K562 (cell line): ENCODE data around the gene HKDC1. TPM values are rescaled to one million over a fixed set of nuclear protein-coding genes. Genes with fewer than 3 reads are reported as not detected.

Source experiments
- ATAC-seq: fragments of 200-7000 bp; cut with Tn5 transposase; 3 replicates; pipeline ENCODE4 v1.9.1; 2020; ENCODE audit warnings: moderate library complexity
- BruUV-seq: library from RNA; stranded (reverse); fragments of 400-500 nt; replicated peaks from 2 replicates; lab custom pipeline; 2021; lab: Mats Ljungman, UMichigan
- CTCF ChIA-PET: fragments of 300-600 bp; formaldehyde crosslinking; extraction: SDS; loops from one replicate; lab custom pipeline; 2021; ENCODE audit warnings: low intra/inter-chr PET ratio; lab: Yijun Ruan, JAX
- POLR2A ChIA-PET: fragments of 300-600, 350-650 bp; sonication (Branson Sonifier 250); formaldehyde crosslinking; extraction: SDS; loops from one replicate; lab custom pipeline; 2021; ENCODE audit warnings: antibody characterized with exemption, inconsistent platforms; lab: Yijun Ruan, JAX
- DNase-seq, 4 experiments: peaks; one replicate each; pipeline versions ENCODE4 v3.0.0 to v3.0.0-alpha.2; 2011 to 2018; ENCODE audit warnings: low spot score in 3 of 4, mixed read lengths in 3 of 4; ENCODE audit errors: extremely low read depth in 1 of 4
- FAIRE-seq: peaks from 2 replicates; lab custom pipeline; 2011; peaks lifted over from hg19 to GRCh38; lab: Jason Lieb, UNC
- H2AFZ ChIP-seq: 2 replicates; pipeline ENCODE4 v1.6.0; 2011; ENCODE audit warnings: low read depth, low read length, control low read depth, inconsistent platforms
- H3K27ac ChIP-seq: fragments of 200-600 bp; 3 replicates; pipeline ENCODE4 v1.8.0; 2011; ENCODE audit warnings: low read depth, mild to moderate bottlenecking, control low read depth, inconsistent platforms, low read length, moderate library complexity, mixed read lengths; ENCODE audit errors: extremely low read depth
- H3K27me3 ChIP-seq, 2 experiments: fragments of 300-600 bp in 1 of 2; 2 replicates in 1 of 2; 3 replicates in 1 of 2; pipeline versions ENCODE4 v1.6.0 to v1.8.0; 2011; ENCODE audit warnings: inconsistent platforms in 2 of 2, low read length in 2 of 2, mild to moderate bottlenecking in 1 of 2, mixed read lengths in 1 of 2, moderate library complexity in 1 of 2; ENCODE audit not compliant: control insufficient read depth in 2 of 2, insufficient read depth in 2 of 2
- H3K36me3 ChIP-seq: fragments of 300-600 bp; 3 replicates; pipeline ENCODE4 v1.8.0; 2011; ENCODE audit warnings: mild to moderate bottlenecking, low read length, inconsistent platforms; ENCODE audit not compliant: control insufficient read depth, insufficient read depth
- H3K4me1 ChIP-seq, 2 experiments: fragments of 200-600 bp in 1 of 2; replicated peaks in 1 of 2; 2 replicates in 1 of 2; 3 replicates in 1 of 2; pipeline versions ENCODE4 v1.5.1 to v1.8.0; 2011; ENCODE audit warnings: inconsistent platforms in 2 of 2, low read length in 2 of 2, mild to moderate bottlenecking in 1 of 2, mixed read lengths in 1 of 2, moderate library complexity in 1 of 2; ENCODE audit not compliant: control insufficient read depth in 2 of 2, insufficient read depth in 2 of 2
- H3K4me2 ChIP-seq: 2 replicates; pipeline ENCODE4 v1.6.1; 2011; ENCODE audit warnings: low read length, control low read depth, inconsistent platforms, mixed read lengths; ENCODE audit not compliant: insufficient read depth
- H3K4me3 ChIP-seq: fragments of 200-600 bp; sonication (generic), shearing (Covaris generic); 2 replicates; pipeline ENCODE4 v1.5.1; 2016; ENCODE audit warnings: control low read depth, inconsistent platforms
- H3K79me2 ChIP-seq: fragments of 200-600 bp; 3 replicates; pipeline ENCODE4 v1.8.0; 2011; ENCODE audit warnings: low read length, inconsistent platforms; ENCODE audit not compliant: control insufficient read depth, insufficient read depth
- H3K9ac ChIP-seq, 2 experiments: 2 replicates each; pipeline versions ENCODE4 v1.6.0 to v1.6.1; 2011; ENCODE audit warnings: low read depth in 2 of 2, low read length in 2 of 2, control low read depth in 1 of 2, inconsistent platforms in 1 of 2, mild to moderate bottlenecking in 1 of 2, mixed read lengths in 1 of 2; ENCODE audit not compliant: insufficient read depth in 1 of 2
- H3K9me1 ChIP-seq: one replicate; pipeline ENCODE4 v1.6.0; 2011; ENCODE audit warnings: inconsistent platforms, mild to moderate bottlenecking, low read length, moderate library complexity; ENCODE audit not compliant: control insufficient read depth, insufficient read depth
- H3K9me3 ChIP-seq: replicated peaks from 2 replicates; pipeline ENCODE4 v1.5.1; 2011; ENCODE audit warnings: low read depth, low read length, inconsistent platforms; ENCODE audit not compliant: control insufficient read depth, insufficient read depth
- H4K20me1 ChIP-seq: replicated peaks from 2 replicates; pipeline ENCODE4 v1.6.1; 2011; ENCODE audit warnings: low read length, inconsistent platforms, mixed read lengths; ENCODE audit not compliant: control insufficient read depth, insufficient read depth
- GTF2A2 ChIP-seq: IDR thresholded peaks from 2 replicates; pipeline ENCODE4 v1.6.1; 2016; ENCODE audit warnings: mild to moderate bottlenecking, missing genetic modification characterization, missing compliant biosample characterization
- MIER1 ChIP-seq: fragments of 450-650 bp; IDR thresholded peaks from 2 replicates; pipeline ENCODE4 v1.6.1; 2016; ENCODE audit warnings: antibody characterized with exemption, mild to moderate bottlenecking, low read depth
- NFE2 ChIP-seq: IDR thresholded peaks from 2 replicates; pipeline ENCODE4 v1.6.1; 2014; ENCODE audit warnings: antibody characterized with exemption, low read depth
- NFYB ChIP-seq: IDR thresholded peaks from 2 replicates; pipeline ENCODE4 v1.6.1; 2011; ENCODE audit warnings: mild to moderate bottlenecking, moderate library complexity; ENCODE audit not compliant: insufficient read length; ENCODE audit errors: extremely low read depth
- RBM25 ChIP-seq: fragments of 200-400 bp; formaldehyde crosslinking; IDR thresholded peaks from 2 replicates; pipeline ENCODE4 v1.6.1; 2018; ENCODE audit warnings: low read length, low read depth, moderate library complexity; ENCODE audit not compliant: severe bottlenecking
- SAFB2 ChIP-seq: fragments of 200-400 bp; formaldehyde crosslinking; IDR thresholded peaks from 2 replicates; pipeline ENCODE4 v1.6.1; 2018; ENCODE audit warnings: borderline replicate concordance, low read length, low read depth, moderate library complexity; ENCODE audit not compliant: severe bottlenecking
- WGBS: fragments of 100-300 bp; shearing (Covaris generic); methylation state at CpG from one replicate; pipeline ENCODE4 v1.1.6; 2016; ENCODE audit warnings: low coverage, mixed read lengths; ENCODE audit not compliant: insufficient coverage; ENCODE audit errors: missing lambda C conversion rate; 5-methylcytosine and 5-hydroxymethylcytosine counted together
- in situ Hi-C: fragments of 300-500 bp; cut with MboI; formaldehyde crosslinking; loops from 4 replicates; pipeline ENCODE4 v1.15.0; 2018; ENCODE audit warnings: inconsistent platforms, mixed read lengths
- intact Hi-C: fragments of 100-400 bp; cut with micrococcal nuclease; formaldehyde crosslinking; loops from 2 replicates; pipeline ENCODE4 v1.14.2; 2022
- polyA plus RNA-seq, 8 experiments: library from polyadenylated mRNA; depleted of rRNA in 4 of 8; stranded (reverse) in 5 of 8; unstranded in 3 of 8; fragments of >200 nt; fragmentation: Nextera tagmentation in 2 of 8; fragmentation: Illumina TruSeq in 1 of 8; extraction: Ambion mirVana in 2 of 8; extraction: Trizol in 1 of 8; gene quantifications; 2 replicates each; pipeline versions ENCODE4 v1.2.1 to v1.2.3, GENCODE V29; 2011 to 2014; ENCODE audit warnings: inconsistent platforms in 1 of 8, missing spikeins in 1 of 8
- total RNA-seq, 7 experiments: library from RNA; depleted of rRNA in 6 of 7; stranded (reverse); fragments of >200 nt in 6 of 7; fragmentation: Illumina TruSeq in 2 of 7; extraction: Trizol in 2 of 7; gene quantifications; 2 replicates each; pipeline versions ENCODE4 v1.2.1 to v1.2.3, GENCODE V29; 2011 to 2021; ENCODE audit warnings: low replicate concordance in 1 of 7
- TF ChIP-seq, protein P1 (sequence below): fragments of 200-600 bp; sonication (generic); IDR thresholded peaks from one replicate; pipeline ENCODE4 v1.6.1; 2012; ENCODE audit warnings: mild to moderate bottlenecking, low read depth, low read length, inconsistent platforms

HKDC1 gene
- total and polyA plus RNA-seq, 9 of the 15 experiments (the other 6 are each of a cell fraction or from before 2014, with no cell fraction given), result 0.04 to 0.22 (median 0.11) TPM; not detected in 5

DNA sequence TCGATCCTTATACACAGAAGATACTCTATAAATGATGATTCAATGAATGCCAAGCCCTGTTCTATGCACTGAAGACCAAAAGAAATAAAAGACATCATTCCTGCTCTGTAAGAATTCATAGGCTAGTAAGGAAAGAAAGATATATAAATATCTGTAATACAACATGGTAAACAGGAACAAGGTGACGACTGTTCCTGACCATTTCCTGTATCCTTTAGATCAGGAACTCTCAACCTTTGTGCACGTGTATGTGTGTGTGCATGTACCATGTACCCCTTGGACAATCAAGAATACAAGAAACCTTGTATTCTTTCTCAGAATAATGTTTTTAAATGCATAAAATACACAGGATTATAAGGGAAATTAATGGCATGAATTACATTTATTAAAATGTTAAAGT, 50.9 kb downstream of the HKDC1 start:
- Histone ChIP-seq H3K4me2 (no peak overlapping the region), H3K79me2 (no peaks in the 10 kb centered on the region), H3K9me3 (no peaks in the 10 kb centered on the region), H2AFZ (no peak overlapping the region), H3K27me3 (0 out of 5 replicates have a peak, but pooled peaks cover 0 to 3% of the 10 kb centered on the region in 2 experiments), H4K20me1 (no peaks in the 10 kb centered on the region), H3K4me3 (no peak overlapping the region), H3K4me1 (no peaks in the 10 kb centered on the region; a peak in 1 of 5 replicates), H3K9ac (no peak overlapping the region), H3K36me3 (no peaks in the 10 kb centered on the region), H3K27ac (no peak overlapping the region), H3K9me1 (no peaks in the 10 kb centered on the region)
- ATAC-seq (no peak), FAIRE-seq (no peak), DNase-seq (no peak)
- in situ Hi-C loops (no loop called here), intact Hi-C loops (no loop called here)
- 19% methylated on average over 3 of the region's 3 CpGs for WGBS
- POLR2A ChIA-PET, result interaction anchor here (1.2 kb wide), 1 partner anchor 8 kb away, joined by 3 read pairs; the partner anchor contains the start of gene HK1
- TF ChIP-seq GTF2A2 (tag) (no peak), MIER1 (no peak), RBM25 (no peak), NFE2 (no peak), SAFB2 (no peak), NFYB (no peak)
- TF ChIP-seq, protein P1, sequence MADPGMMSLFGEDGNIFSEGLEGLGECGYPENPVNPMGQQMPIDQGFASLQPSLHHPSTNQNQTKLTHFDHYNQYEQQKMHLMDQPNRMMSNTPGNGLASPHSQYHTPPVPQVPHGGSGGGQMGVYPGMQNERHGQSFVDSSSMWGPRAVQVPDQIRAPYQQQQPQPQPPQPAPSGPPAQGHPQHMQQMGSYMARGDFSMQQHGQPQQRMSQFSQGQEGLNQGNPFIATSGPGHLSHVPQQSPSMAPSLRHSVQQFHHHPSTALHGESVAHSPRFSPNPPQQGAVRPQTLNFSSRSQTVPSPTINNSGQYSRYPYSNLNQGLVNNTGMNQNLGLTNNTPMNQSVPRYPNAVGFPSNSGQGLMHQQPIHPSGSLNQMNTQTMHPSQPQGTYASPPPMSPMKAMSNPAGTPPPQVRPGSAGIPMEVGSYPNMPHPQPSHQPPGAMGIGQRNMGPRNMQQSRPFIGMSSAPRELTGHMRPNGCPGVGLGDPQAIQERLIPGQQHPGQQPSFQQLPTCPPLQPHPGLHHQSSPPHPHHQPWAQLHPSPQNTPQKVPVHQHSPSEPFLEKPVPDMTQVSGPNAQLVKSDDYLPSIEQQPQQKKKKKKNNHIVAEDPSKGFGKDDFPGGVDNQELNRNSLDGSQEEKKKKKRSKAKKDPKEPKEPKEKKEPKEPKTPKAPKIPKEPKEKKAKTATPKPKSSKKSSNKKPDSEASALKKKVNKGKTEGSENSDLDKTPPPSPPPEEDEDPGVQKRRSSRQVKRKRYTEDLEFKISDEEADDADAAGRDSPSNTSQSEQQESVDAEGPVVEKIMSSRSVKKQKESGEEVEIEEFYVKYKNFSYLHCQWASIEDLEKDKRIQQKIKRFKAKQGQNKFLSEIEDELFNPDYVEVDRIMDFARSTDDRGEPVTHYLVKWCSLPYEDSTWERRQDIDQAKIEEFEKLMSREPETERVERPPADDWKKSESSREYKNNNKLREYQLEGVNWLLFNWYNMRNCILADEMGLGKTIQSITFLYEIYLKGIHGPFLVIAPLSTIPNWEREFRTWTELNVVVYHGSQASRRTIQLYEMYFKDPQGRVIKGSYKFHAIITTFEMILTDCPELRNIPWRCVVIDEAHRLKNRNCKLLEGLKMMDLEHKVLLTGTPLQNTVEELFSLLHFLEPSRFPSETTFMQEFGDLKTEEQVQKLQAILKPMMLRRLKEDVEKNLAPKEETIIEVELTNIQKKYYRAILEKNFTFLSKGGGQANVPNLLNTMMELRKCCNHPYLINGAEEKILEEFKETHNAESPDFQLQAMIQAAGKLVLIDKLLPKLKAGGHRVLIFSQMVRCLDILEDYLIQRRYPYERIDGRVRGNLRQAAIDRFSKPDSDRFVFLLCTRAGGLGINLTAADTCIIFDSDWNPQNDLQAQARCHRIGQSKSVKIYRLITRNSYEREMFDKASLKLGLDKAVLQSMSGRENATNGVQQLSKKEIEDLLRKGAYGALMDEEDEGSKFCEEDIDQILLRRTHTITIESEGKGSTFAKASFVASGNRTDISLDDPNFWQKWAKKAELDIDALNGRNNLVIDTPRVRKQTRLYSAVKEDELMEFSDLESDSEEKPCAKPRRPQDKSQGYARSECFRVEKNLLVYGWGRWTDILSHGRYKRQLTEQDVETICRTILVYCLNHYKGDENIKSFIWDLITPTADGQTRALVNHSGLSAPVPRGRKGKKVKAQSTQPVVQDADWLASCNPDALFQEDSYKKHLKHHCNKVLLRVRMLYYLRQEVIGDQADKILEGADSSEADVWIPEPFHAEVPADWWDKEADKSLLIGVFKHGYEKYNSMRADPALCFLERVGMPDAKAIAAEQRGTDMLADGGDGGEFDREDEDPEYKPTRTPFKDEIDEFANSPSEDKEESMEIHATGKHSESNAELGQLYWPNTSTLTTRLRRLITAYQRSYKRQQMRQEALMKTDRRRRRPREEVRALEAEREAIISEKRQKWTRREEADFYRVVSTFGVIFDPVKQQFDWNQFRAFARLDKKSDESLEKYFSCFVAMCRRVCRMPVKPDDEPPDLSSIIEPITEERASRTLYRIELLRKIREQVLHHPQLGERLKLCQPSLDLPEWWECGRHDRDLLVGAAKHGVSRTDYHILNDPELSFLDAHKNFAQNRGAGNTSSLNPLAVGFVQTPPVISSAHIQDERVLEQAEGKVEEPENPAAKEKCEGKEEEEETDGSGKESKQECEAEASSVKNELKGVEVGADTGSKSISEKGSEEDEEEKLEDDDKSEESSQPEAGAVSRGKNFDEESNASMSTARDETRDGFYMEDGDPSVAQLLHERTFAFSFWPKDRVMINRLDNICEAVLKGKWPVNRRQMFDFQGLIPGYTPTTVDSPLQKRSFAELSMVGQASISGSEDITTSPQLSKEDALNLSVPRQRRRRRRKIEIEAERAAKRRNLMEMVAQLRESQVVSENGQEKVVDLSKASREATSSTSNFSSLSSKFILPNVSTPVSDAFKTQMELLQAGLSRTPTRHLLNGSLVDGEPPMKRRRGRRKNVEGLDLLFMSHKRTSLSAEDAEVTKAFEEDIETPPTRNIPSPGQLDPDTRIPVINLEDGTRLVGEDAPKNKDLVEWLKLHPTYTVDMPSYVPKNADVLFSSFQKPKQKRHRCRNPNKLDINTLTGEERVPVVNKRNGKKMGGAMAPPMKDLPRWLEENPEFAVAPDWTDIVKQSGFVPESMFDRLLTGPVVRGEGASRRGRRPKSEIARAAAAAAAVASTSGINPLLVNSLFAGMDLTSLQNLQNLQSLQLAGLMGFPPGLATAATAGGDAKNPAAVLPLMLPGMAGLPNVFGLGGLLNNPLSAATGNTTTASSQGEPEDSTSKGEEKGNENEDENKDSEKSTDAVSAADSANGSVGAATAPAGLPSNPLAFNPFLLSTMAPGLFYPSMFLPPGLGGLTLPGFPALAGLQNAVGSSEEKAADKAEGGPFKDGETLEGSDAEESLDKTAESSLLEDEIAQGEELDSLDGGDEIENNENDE, result no peak
- CTCF ChIA-PET, result no interaction called here
- no TSS peak for BruUV-seq
